K562 (cell line): ENCODE results near the gene LEMD1. TPM values are rescaled to one million over a fixed set of nuclear protein-coding genes. Genes with fewer than 3 reads are reported as not detected.

Source experiments
- ATAC-seq: fragments of 200-7000 bp; cut with Tn5 transposase; 3 replicates; pipeline ENCODE4 v1.9.1; 2020; ENCODE audit warnings: moderate library complexity
- BruUV-seq: library from RNA; stranded (reverse); fragments of 400-500 nt; replicated peaks from 2 replicates; lab custom pipeline; 2021; lab: Mats Ljungman, UMichigan
- CTCF ChIA-PET: fragments of 300-600 bp; formaldehyde crosslinking; extraction: SDS; loops from one replicate; lab custom pipeline; 2021; ENCODE audit warnings: low intra/inter-chr PET ratio; lab: Yijun Ruan, JAX
- POLR2A ChIA-PET: fragments of 300-600, 350-650 bp; sonication (Branson Sonifier 250); formaldehyde crosslinking; extraction: SDS; loops from one replicate; lab custom pipeline; 2021; ENCODE audit warnings: antibody characterized with exemption, inconsistent platforms; lab: Yijun Ruan, JAX
- DNase-seq, 4 experiments: peaks; one replicate each; pipeline versions ENCODE4 v3.0.0 to v3.0.0-alpha.2; 2011 to 2018; ENCODE audit warnings: low spot score in 3 of 4, mixed read lengths in 3 of 4; ENCODE audit errors: extremely low read depth in 1 of 4
- FAIRE-seq: peaks from 2 replicates; lab custom pipeline; 2011; peaks lifted over from hg19 to GRCh38; lab: Jason Lieb, UNC
- H2AFZ ChIP-seq: 2 replicates; pipeline ENCODE4 v1.6.0; 2011; ENCODE audit warnings: low read depth, low read length, control low read depth, inconsistent platforms
- H3K27ac ChIP-seq: fragments of 200-600 bp; 3 replicates; pipeline ENCODE4 v1.8.0; 2011; ENCODE audit warnings: low read depth, mild to moderate bottlenecking, control low read depth, inconsistent platforms, low read length, moderate library complexity, mixed read lengths; ENCODE audit errors: extremely low read depth
- H3K27me3 ChIP-seq, 2 experiments: fragments of 300-600 bp in 1 of 2; 2 replicates in 1 of 2; 3 replicates in 1 of 2; pipeline versions ENCODE4 v1.6.0 to v1.8.0; 2011; ENCODE audit warnings: inconsistent platforms in 2 of 2, low read length in 2 of 2, mild to moderate bottlenecking in 1 of 2, mixed read lengths in 1 of 2, moderate library complexity in 1 of 2; ENCODE audit not compliant: control insufficient read depth in 2 of 2, insufficient read depth in 2 of 2
- H3K36me3 ChIP-seq: fragments of 300-600 bp; 3 replicates; pipeline ENCODE4 v1.8.0; 2011; ENCODE audit warnings: mild to moderate bottlenecking, low read length, inconsistent platforms; ENCODE audit not compliant: control insufficient read depth, insufficient read depth
- H3K4me1 ChIP-seq, 2 experiments: fragments of 200-600 bp in 1 of 2; replicated peaks in 1 of 2; 2 replicates in 1 of 2; 3 replicates in 1 of 2; pipeline versions ENCODE4 v1.5.1 to v1.8.0; 2011; ENCODE audit warnings: inconsistent platforms in 2 of 2, low read length in 2 of 2, mild to moderate bottlenecking in 1 of 2, mixed read lengths in 1 of 2, moderate library complexity in 1 of 2; ENCODE audit not compliant: control insufficient read depth in 2 of 2, insufficient read depth in 2 of 2
- H3K4me2 ChIP-seq: 2 replicates; pipeline ENCODE4 v1.6.1; 2011; ENCODE audit warnings: low read length, control low read depth, inconsistent platforms, mixed read lengths; ENCODE audit not compliant: insufficient read depth
- H3K4me3 ChIP-seq: fragments of 200-600 bp; sonication (generic), shearing (Covaris generic); 2 replicates; pipeline ENCODE4 v1.5.1; 2016; ENCODE audit warnings: control low read depth, inconsistent platforms
- H3K79me2 ChIP-seq: fragments of 200-600 bp; 3 replicates; pipeline ENCODE4 v1.8.0; 2011; ENCODE audit warnings: low read length, inconsistent platforms; ENCODE audit not compliant: control insufficient read depth, insufficient read depth
- H3K9ac ChIP-seq, 2 experiments: 2 replicates each; pipeline versions ENCODE4 v1.6.0 to v1.6.1; 2011; ENCODE audit warnings: low read depth in 2 of 2, low read length in 2 of 2, control low read depth in 1 of 2, inconsistent platforms in 1 of 2, mild to moderate bottlenecking in 1 of 2, mixed read lengths in 1 of 2; ENCODE audit not compliant: insufficient read depth in 1 of 2
- H3K9me1 ChIP-seq: one replicate; pipeline ENCODE4 v1.6.0; 2011; ENCODE audit warnings: inconsistent platforms, mild to moderate bottlenecking, low read length, moderate library complexity; ENCODE audit not compliant: control insufficient read depth, insufficient read depth
- H3K9me3 ChIP-seq: replicated peaks from 2 replicates; pipeline ENCODE4 v1.5.1; 2011; ENCODE audit warnings: low read depth, low read length, inconsistent platforms; ENCODE audit not compliant: control insufficient read depth, insufficient read depth
- H4K20me1 ChIP-seq: replicated peaks from 2 replicates; pipeline ENCODE4 v1.6.1; 2011; ENCODE audit warnings: low read length, inconsistent platforms, mixed read lengths; ENCODE audit not compliant: control insufficient read depth, insufficient read depth
- CBFA2T2 ChIP-seq: fragments of 450-650 bp; conservative IDR thresholded peaks from 2 replicates; pipeline ENCODE4 v1.6.1; 2017; ENCODE audit warnings: mild to moderate bottlenecking
- CBFA2T3 ChIP-seq: fragments of 450-650 bp; IDR thresholded peaks from 2 replicates; pipeline ENCODE4 v1.6.1; 2017
- MTA2 ChIP-seq: fragments of 450-650 bp; IDR thresholded peaks from 2 replicates; pipeline ENCODE4 v1.6.1; 2016; ENCODE audit warnings: low read depth
- TCF3 ChIP-seq: sonication (generic); formaldehyde crosslinking; IDR thresholded peaks from 2 replicates; pipeline ENCODE4 v1.4.0; 2020; ENCODE audit warnings: mild to moderate bottlenecking, missing genetic modification reagents
- ZNF707 ChIP-seq: fragments of 250-450 bp; sonication (Bioruptor Pico); conservative IDR thresholded peaks from 2 replicates; pipeline ENCODE4 v1.8.0; 2022; ENCODE audit warnings: inconsistent platforms, mild to moderate bottlenecking, moderate library complexity
- WGBS: fragments of 100-300 bp; shearing (Covaris generic); methylation state at CpG from one replicate; pipeline ENCODE4 v1.1.6; 2016; ENCODE audit warnings: low coverage, mixed read lengths; ENCODE audit not compliant: insufficient coverage; ENCODE audit errors: missing lambda C conversion rate; 5-methylcytosine and 5-hydroxymethylcytosine counted together
- in situ Hi-C: fragments of 300-500 bp; cut with MboI; formaldehyde crosslinking; loops from 4 replicates; pipeline ENCODE4 v1.15.0; 2018; ENCODE audit warnings: inconsistent platforms, mixed read lengths
- intact Hi-C: fragments of 100-400 bp; cut with micrococcal nuclease; formaldehyde crosslinking; loops from 2 replicates; pipeline ENCODE4 v1.14.2; 2022
- polyA plus RNA-seq, 8 experiments: library from polyadenylated mRNA; depleted of rRNA in 4 of 8; stranded (reverse) in 5 of 8; unstranded in 3 of 8; fragments of >200 nt; fragmentation: Nextera tagmentation in 2 of 8; fragmentation: Illumina TruSeq in 1 of 8; extraction: Ambion mirVana in 2 of 8; extraction: Trizol in 1 of 8; gene quantifications; 2 replicates each; pipeline versions ENCODE4 v1.2.1 to v1.2.3, GENCODE V29; 2011 to 2014; ENCODE audit warnings: inconsistent platforms in 1 of 8, missing spikeins in 1 of 8
- total RNA-seq, 7 experiments: library from RNA; depleted of rRNA in 6 of 7; stranded (reverse); fragments of >200 nt in 6 of 7; fragmentation: Illumina TruSeq in 2 of 7; extraction: Trizol in 2 of 7; gene quantifications; 2 replicates each; pipeline versions ENCODE4 v1.2.1 to v1.2.3, GENCODE V29; 2011 to 2021; ENCODE audit warnings: low replicate concordance in 1 of 7
- TF ChIP-seq, protein P1 (sequence below): fragments of 450-650 bp; IDR thresholded peaks from 2 replicates; pipeline ENCODE4 v1.7.0; 2016; ENCODE audit warnings: borderline replicate concordance

Gene LEMD1
- total and polyA plus RNA-seq, 9 of the 15 experiments (the other 6 are each of a cell fraction or from before 2014, with no cell fraction given): 0.11 to 2.4 (median 0.57) TPM; not detected in 1

GRCh38 chr1:205452933-205453332 lies 31.1 kb upstream of the LEMD1 start:
- Histone ChIP-seq H3K9ac (no peak overlapping the region), H3K79me2 (peaks cover 10% of the 10 kb centered on the region; the same call in 2 of the 3 replicates), H3K4me2 (no peak overlapping the region), H3K27ac (no peak overlapping the region), H3K4me3 (no peak overlapping the region), H3K36me3 (no peaks in the 10 kb centered on the region), H3K27me3 (peaks cover 21 to 40% of the 10 kb centered on the region in 2 experiments), H2AFZ (no peak overlapping the region), H3K9me1 (no peaks in the 10 kb centered on the region), H3K9me3 (no peaks in the 10 kb centered on the region), H4K20me1 (no peaks in the 10 kb centered on the region), H3K4me1 (peaks cover 25 to 44% of the 10 kb centered on the region in 2 experiments; a peak in 4 of 5 replicates)
- DNase-seq (peak in 2 of 4 experiments; percentile 30 to 47), FAIRE-seq (peak; percentile 40), ATAC-seq (no peak)
- BruUV-seq: no TSS peak
- intact Hi-C loops: no loop called here
- POLR2A ChIA-PET: interaction anchor here (0.6 to 1.1 kb wide), 4 partner anchors 11 to 158 kb away, joined by 3 to 4 read pairs (median 4); no protein-coding TSS in a partner anchor
- in situ Hi-C loops: no loop called here
- CTCF ChIA-PET: no interaction called here
- peak; percentile 17; the same call in 1 of the 2 replicates for TF ChIP-seq CBFA2T2
- peak; percentile 42; the same call in 1 of the 2 replicates for TF ChIP-seq TCF3 (CRISPR knock-in tag)
- TF ChIP-seq MTA2: no peak
- peak; percentile 56 for TF ChIP-seq CBFA2T3
- WGBS: 0% methylated on average over 5 of the region's 5 CpGs

- Histone ChIP-seq H3K9me1 (no peaks in the 10 kb centered on the region), H3K36me3 (no peaks in the 10 kb centered on the region), H3K27ac (no peak overlapping the region), H2AFZ (no peak overlapping the region), H3K4me3 (no peak overlapping the region), H3K79me2 (peaks cover 10% of the 10 kb centered on the region; the same call in 2 of the 3 replicates), H3K9me3 (no peaks in the 10 kb centered on the region), H3K4me1 (peaks cover 30 to 50% of the 10 kb centered on the region in 2 experiments; a peak in 4 of 5 replicates), H3K4me2 (no peak overlapping the region), H3K9ac (no peak overlapping the region), H3K27me3 (peaks cover 21 to 35% of the 10 kb centered on the region in 2 experiments), H4K20me1 (no peaks in the 10 kb centered on the region)
- BruUV-seq: no TSS peak
- FAIRE-seq (no peak), ATAC-seq (no peak), DNase-seq (no peak)
- WGBS: 32% methylated on average over 2 of the region's 2 CpGs
- CTCF ChIA-PET: interaction anchor here (0.5 kb wide), 1 partner anchor 1409 kb away, joined by 6 read pairs; no protein-coding TSS in a partner anchor
- intact Hi-C loops: no loop called here
- POLR2A ChIA-PET: interaction anchor here (0.6 to 1.1 kb wide), 4 partner anchors 33 to 158 kb away, joined by 3 to 4 read pairs (median 4); no protein-coding TSS in a partner anchor
- in situ Hi-C loops: no loop called here
- TF ChIP-seq, protein P1, sequence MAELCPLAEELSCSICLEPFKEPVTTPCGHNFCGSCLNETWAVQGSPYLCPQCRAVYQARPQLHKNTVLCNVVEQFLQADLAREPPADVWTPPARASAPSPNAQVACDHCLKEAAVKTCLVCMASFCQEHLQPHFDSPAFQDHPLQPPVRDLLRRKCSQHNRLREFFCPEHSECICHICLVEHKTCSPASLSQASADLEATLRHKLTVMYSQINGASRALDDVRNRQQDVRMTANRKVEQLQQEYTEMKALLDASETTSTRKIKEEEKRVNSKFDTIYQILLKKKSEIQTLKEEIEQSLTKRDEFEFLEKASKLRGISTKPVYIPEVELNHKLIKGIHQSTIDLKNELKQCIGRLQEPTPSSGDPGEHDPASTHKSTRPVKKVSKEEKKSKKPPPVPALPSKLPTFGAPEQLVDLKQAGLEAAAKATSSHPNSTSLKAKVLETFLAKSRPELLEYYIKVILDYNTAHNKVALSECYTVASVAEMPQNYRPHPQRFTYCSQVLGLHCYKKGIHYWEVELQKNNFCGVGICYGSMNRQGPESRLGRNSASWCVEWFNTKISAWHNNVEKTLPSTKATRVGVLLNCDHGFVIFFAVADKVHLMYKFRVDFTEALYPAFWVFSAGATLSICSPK: no peak
- no peak for TF ChIP-seq ZNF707 (CRISPR knock-in tag)
Observed at GRCh38 chr1:205452364-205452763, 30.5 kb upstream of the LEMD1 start.
